Left lung (tissue), 10 donors: Measurements from ENCODE around the gene PLEKHA3. TPM values are rescaled to one million over a fixed set of nuclear protein-coding genes. Genes with fewer than 3 reads are reported as not detected.
A peak's percentile ranks its signal among the peaks of the same experiment; 100 is the strongest.

Experiments
- ATAC-seq: fragments of 200-7000 bp; cut with Tn5 transposase; one replicate; pipeline ENCODE4 v1.9.1; 2020; ENCODE audit warnings: moderate library complexity
- DNase-seq, 4 donors: peaks; one replicate each; pipeline ENCODE4 v3.0.0-alpha.2; 2013 to 2020
- H3K27ac ChIP-seq, 2 donors: fragments of 200-600 bp; sonication (generic) in 1 of 2; one replicate each; pipeline versions ENCODE4 v1.5.0 to v1.8.0; 2020 to 2021
- H3K27me3 ChIP-seq, 2 donors: fragments of 200-600 bp; sonication (generic) in 1 of 2; one replicate each; pipeline versions ENCODE4 v1.5.0 to v1.8.0; 2020 to 2021
- H3K36me3 ChIP-seq, 2 donors: fragments of 200-600 bp; sonication (generic) in 1 of 2; one replicate each; pipeline versions ENCODE4 v1.5.0 to v1.8.0; 2020 to 2021
- H3K4me1 ChIP-seq, 2 donors: fragments of 200-600 bp; one replicate each; pipeline ENCODE4 v1.8.0; 2021
- H3K4me3 ChIP-seq, 2 donors: fragments of 200-600 bp; sonication (generic) in 1 of 2; one replicate each; pipeline versions ENCODE4 v1.5.0 to v1.8.0; 2020 to 2021; ENCODE audit warnings: mild to moderate bottlenecking in 1 of 2
- H3K9me3 ChIP-seq, 2 donors: fragments of 200-600 bp; sonication (generic) in 1 of 2; one replicate each; pipeline versions ENCODE4 v1.5.0 to v1.8.0; 2020 to 2021
- intact Hi-C, 2 donors: fragments of 100-400 bp; cut with DNase I; formaldehyde crosslinking; loops; one replicate each; pipeline versions ENCODE4 v1.11.2 to v1.14.2; 2022
- polyA plus RNA-seq, 6 donors: library from polyadenylated mRNA; unstranded; fragments of 120-200 nt; gene quantifications; one replicate each; pipeline ENCODE4 v1.2.1, GENCODE V29; 2013; ENCODE audit not compliant: insufficient read length in 6 of 6
- total RNA-seq, 2 donors: library from RNA; stranded (reverse); fragmentation: NEBNext Ultra II Directional; extraction: Animal tissue kit (Norgen Biotek cat#: 25700); gene quantifications; one replicate each; pipeline ENCODE4 v1.2.1, GENCODE V29; 2021
- TF ChIP-seq, protein P1 (sequence below), 2 donors: fragments of 200-600 bp; sonication (generic) in 1 of 2; IDR thresholded peaks; one replicate each; pipeline versions ENCODE4 v1.5.0 to v1.8.0; 2021; ENCODE audit warnings: antibody characterized with exemption in 2 of 2
- donor health status: DM: no; HTN: yes; CAD: no.
- donor health status: DM: no; HTN: no; CAD: no.

PLEKHA3 gene
- total and polyA plus RNA-seq, 8 donors: 24.5 to 35.7 (median 27.5) TPM

DNA sequence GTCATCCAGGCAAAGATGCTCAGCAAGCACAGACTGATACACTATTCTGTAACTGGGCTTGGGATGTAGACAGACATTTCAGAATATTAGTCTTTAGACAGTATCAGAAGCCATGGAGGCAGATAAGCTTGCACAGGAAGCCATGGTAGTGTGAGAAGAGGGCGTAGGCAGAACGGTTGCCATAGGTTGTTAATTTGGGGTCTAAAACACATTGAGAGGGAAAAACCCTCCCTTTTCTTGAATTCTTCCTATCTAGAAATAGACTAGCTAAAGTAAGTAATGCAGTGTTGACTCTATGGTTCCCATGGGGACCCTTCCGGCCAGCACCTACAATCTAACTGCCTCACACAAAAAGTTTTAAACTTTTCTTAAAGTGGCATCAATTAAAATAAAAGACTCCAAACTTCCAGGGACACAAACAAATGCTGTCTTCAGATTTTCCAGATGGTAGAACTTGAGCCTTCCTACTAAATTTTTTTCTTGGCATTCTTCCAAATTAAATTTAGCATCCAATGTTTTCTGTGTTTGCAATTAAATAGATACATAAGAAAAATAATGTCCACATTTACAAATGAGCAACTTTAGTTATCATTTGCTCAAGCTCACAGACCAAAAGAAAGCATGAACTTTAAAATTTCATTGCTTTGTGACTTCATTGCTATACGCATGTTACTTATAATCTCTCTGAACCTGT lies 31.1 kb upstream of the PLEKHA3 start:
- H3K4me3 ChIP-seq: peak overlapping the region in 1 of 2 donors; percentile 81
- peak in 1 of 4 donors; percentile 12 for DNase-seq
- peaks cover 6 to 32% of the 10 kb centered on the region in 2 donors for H3K4me1 ChIP-seq
- no peak for ATAC-seq
- H3K36me3 ChIP-seq: peaks cover 0 to 36% of the 10 kb centered on the region in 2 donors
- H3K27me3 ChIP-seq: no peaks in the 10 kb centered on the region
- TF ChIP-seq, protein P1, sequence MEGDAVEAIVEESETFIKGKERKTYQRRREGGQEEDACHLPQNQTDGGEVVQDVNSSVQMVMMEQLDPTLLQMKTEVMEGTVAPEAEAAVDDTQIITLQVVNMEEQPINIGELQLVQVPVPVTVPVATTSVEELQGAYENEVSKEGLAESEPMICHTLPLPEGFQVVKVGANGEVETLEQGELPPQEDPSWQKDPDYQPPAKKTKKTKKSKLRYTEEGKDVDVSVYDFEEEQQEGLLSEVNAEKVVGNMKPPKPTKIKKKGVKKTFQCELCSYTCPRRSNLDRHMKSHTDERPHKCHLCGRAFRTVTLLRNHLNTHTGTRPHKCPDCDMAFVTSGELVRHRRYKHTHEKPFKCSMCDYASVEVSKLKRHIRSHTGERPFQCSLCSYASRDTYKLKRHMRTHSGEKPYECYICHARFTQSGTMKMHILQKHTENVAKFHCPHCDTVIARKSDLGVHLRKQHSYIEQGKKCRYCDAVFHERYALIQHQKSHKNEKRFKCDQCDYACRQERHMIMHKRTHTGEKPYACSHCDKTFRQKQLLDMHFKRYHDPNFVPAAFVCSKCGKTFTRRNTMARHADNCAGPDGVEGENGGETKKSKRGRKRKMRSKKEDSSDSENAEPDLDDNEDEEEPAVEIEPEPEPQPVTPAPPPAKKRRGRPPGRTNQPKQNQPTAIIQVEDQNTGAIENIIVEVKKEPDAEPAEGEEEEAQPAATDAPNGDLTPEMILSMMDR (IDR thresholded peaks at IDR 0.05): no peak
- H3K27ac ChIP-seq: peak overlapping the region in 1 of 2 donors; percentile 96
- intact Hi-C loops: no loop called here
- H3K9me3 ChIP-seq: no peaks in the 10 kb centered on the region

DNA sequence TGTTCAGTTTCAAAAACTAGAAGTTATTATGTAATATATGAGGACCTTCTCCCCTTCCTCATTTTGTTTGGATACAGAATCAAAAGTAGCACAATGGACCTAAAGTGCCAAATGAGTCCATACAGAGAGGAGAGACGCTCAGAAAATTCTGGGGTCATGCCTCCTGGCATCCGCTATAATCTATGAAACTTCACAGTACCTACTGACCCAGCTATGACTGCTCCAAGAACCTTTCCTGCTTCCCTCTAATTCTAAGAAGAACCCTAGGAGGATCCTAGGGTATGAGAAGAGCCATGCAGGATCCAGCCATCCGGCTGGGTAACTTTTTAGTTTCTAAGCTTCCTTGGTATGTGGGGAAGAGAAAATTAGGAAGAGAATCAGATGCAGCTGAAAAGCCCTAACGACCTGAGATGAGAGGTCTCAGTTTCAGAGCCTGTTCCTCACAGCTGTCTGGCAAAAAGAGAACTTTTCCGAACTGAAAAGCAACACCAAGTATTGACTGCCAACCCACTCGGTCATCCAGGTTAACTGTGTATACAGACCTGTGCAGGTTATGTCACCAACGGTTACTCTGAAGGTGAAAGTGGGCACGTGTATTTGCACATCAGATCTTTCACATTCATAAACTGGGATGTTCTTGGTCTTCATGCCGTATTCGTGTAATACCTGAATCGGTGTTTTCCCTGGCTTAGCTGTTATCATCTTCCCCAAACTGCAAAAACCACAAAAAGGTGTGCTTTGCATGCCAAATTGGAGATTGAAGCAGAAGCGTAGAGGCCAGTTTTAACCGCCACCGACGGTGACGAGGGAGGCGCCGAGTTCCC lies 30.3 kb upstream of the PLEKHA3 start:
- Histone ChIP-seq H3K4me3 (peak overlapping the region; percentile 54 to 81), H3K36me3 (peaks cover 0 to 29% of the 10 kb centered on the region in 2 donors), H3K27me3 (no peaks in the 10 kb centered on the region), H3K27ac (peak overlapping the region; percentile 93 to 96), H3K4me1 (peaks cover 6 to 32% of the 10 kb centered on the region in 2 donors), H3K9me3 (no peaks in the 10 kb centered on the region)
- TF ChIP-seq, protein P1 (IDR thresholded peaks at IDR 0.05): no peak
- intact Hi-C loops: no loop called here
- ATAC-seq (no peak), DNase-seq (peak in 1 of 4 donors; percentile 33)

DNA sequence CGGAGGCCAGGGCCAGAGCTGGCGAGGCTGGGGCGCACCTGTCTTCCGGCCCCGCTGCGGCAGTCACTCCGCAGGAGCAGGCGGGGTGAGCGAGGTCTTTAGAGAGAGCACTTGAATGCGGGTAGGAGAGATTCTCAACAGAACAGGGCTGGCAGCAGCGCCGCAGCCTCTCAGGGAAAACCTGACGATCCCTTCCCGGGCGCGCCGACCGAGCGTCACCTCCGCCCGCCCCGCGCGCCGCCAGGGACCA lies 29.8 kb upstream of the PLEKHA3 start:
- TF ChIP-seq, protein P1 (IDR thresholded peaks at IDR 0.05): no peak
- intact Hi-C loops: no loop called here
- Histone ChIP-seq H3K4me3 (peak overlapping the region; percentile 54 to 81), H3K27me3 (no peaks in the 10 kb centered on the region), H3K27ac (peak overlapping the region; percentile 93 to 96), H3K9me3 (no peaks in the 10 kb centered on the region), H3K4me1 (peaks cover 6 to 32% of the 10 kb centered on the region in 2 donors), H3K36me3 (peaks cover 0 to 25% of the 10 kb centered on the region in 2 donors)
- DNase-seq (no peak), ATAC-seq (no peak)

DNA sequence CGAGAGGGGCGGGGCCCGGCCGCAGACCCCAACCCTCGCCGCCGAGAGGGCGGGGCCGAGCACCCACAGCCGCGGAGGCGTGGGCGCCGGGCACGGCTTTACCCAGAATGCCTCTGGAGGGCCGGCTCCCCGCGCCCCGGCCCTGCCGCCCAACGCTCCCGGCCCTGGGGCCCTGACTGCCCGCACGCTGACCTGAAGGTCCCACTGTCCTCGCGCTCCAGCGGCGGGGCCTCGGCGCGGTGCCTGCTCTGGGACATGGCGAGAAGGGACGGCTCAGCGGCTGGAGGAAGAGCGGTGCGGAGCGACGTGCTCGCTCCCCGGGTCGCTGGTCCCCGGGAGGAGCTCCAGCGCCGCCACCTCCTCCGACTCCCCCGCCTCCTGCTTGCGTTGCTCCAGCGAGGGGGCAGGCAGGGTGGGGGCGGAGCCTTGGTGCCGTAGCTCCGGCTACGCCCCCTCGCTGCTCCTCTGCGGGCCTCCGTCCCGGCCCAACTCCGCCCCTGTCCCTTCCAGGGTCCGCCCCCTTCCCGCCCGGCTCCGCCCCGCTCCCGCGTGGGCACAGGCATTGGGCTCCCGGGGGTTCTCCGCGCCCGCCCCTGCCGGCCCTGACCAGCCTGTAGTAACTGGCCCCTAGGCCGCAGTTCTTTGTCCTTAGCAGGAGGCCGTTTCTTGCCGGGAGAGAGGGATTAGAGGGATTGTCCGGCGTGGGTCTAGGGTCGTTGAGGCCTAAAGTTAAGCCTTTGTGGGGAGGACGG lies 29.3 kb upstream of the PLEKHA3 start, which contains the start of the genes PJVK and PRKRA:
Gene PJVK, plus strand, starts transcription at position 605 of the 752 bp plus-strand sequence. CDS start 2,032 bp downstream, outside the sequence.
Gene PRKRA, minus strand, starts transcription at position 402 of the 752 bp plus-strand sequence. Its CDS starts 145 bp downstream, at position 257.
- no peaks in the 10 kb centered on the region for H3K9me3 ChIP-seq
- TF ChIP-seq, protein P1 (IDR thresholded peaks at IDR 0.05): peak in 1 of 2 donors; percentile 22
- peaks cover 6 to 32% of the 10 kb centered on the region in 2 donors for H3K4me1 ChIP-seq
- ATAC-seq: peak; percentile 98
- H3K36me3 ChIP-seq: peaks cover 0 to 20% of the 10 kb centered on the region in 2 donors
- DNase-seq: peak; percentile 98 to 100 (median 100)
- H3K4me3 ChIP-seq: peak within 1 kb of the TSS; percentile 54 to 81
- H3K27me3 ChIP-seq: no peaks in the 10 kb centered on the region
- H3K27ac ChIP-seq: peak within 1 kb of the TSS; percentile 93 to 96
- intact Hi-C loops: no loop called here
